Transverse colon (tissue), 4 donors: ENCODE measurements around the gene KIAA1958. TPM values are rescaled to one million over a fixed set of nuclear protein-coding genes. Genes with fewer than 3 reads are reported as not detected.

Source experiments
- DNase-seq: peaks from one replicate; pipeline ENCODE4 v3.0.0-alpha.2; 2019
- H3K27ac ChIP-seq, 4 donors: fragments of 200-600 bp; sonication (generic); 2 replicates each; pipeline ENCODE4 v1.5.1; 2016 to 2018; ENCODE audit warnings: inconsistent platforms in 4 of 4
- H3K27me3 ChIP-seq: fragments of 200-600 bp; sonication (generic); 2 replicates; pipeline ENCODE4 v1.5.1; 2017; ENCODE audit warnings: inconsistent platforms
- H3K36me3 ChIP-seq, 4 donors: fragments of 200-600 bp; sonication (generic); 2 replicates each; pipeline ENCODE4 v1.5.1; 2017 to 2019; ENCODE audit warnings: inconsistent platforms in 4 of 4
- H3K4me1 ChIP-seq, 4 donors: fragments of 200-600 bp; sonication (generic); 2 replicates each; pipeline ENCODE4 v1.5.1; 2017 to 2020; ENCODE audit warnings: inconsistent platforms in 4 of 4
- H3K4me3 ChIP-seq, 4 donors: fragments of 200-600 bp; sonication (generic); 1 replicate in 1 of 4; 2 replicates in 3 of 4; pipeline versions ENCODE4 v1.5.1 to v1.6.1; 2017 to 2019; ENCODE audit warnings: inconsistent platforms in 4 of 4
- H3K9me3 ChIP-seq, 2 donors: fragments of 200-600 bp; sonication (generic); 2 replicates each; pipeline ENCODE4 v1.5.1; 2017 to 2019; ENCODE audit warnings: inconsistent platforms in 2 of 2
- CTCF ChIP-seq, 5 experiments: fragments of 200-600 bp in 3 of 5; fragments of 450-650 bp in 2 of 5; sonication (generic) in 3 of 5; IDR thresholded peaks; 1 replicate in 2 of 5; 2 replicates in 3 of 5; pipeline ENCODE4 v1.5.1; 2016 to 2017; ENCODE audit warnings: antibody characterized with exemption in 5 of 5, inconsistent platforms in 3 of 5, mild to moderate bottlenecking in 2 of 5, moderate library complexity in 1 of 5
- EP300 ChIP-seq: sonication (generic); formaldehyde crosslinking; IDR thresholded peaks from one replicate; pipeline ENCODE4 v1.6.1; 2017; ENCODE audit warnings: antibody characterized with exemption, low read depth
- POLR2A ChIP-seq: fragments of 450-650 bp; IDR thresholded peaks from one replicate; pipeline ENCODE4 v1.6.1; 2016; ENCODE audit warnings: antibody characterized with exemption, mild to moderate bottlenecking, moderate library complexity
- POLR2AphosphoS5 ChIP-seq, 3 donors: sonication (generic); formaldehyde crosslinking; IDR thresholded peaks; one replicate each; pipeline ENCODE4 v1.6.1; 2016; ENCODE audit warnings: antibody characterized with exemption in 3 of 3
- whole genome bisulfite sequencing, 2 donors: methylation state at CpG; one replicate each; pipeline ENCODE4 v1.1.5; 2018; ENCODE audit warnings: low coverage in 1 of 2; 5-methylcytosine and 5-hydroxymethylcytosine counted together
- in situ Hi-C, 4 donors: fragments of 200-750 bp; cut with MboI; loops; one replicate each; pipeline versions ENCODE4 v1.15.0 to v1.15.1; 2017; ENCODE audit warnings: low sequenced_read_pairs in 3 of 4, low pct_ligation_motif_present in 1 of 4, low pct_unique_long_range_greater_than_20kb in 1 of 4
- intact Hi-C: fragments of 100-400 bp; cut with DNase I; formaldehyde crosslinking; loops from one replicate; pipeline ENCODE4 v1.15.1; 2023; ENCODE audit warnings: low total_unique reads
- total RNA-seq, 4 donors: library from RNA; depleted of rRNA; stranded (reverse); fragments of >200 nt; gene quantifications; one replicate each; pipeline ENCODE4 v1.1.0, GENCODE V29; 2016

Gene KIAA1958
- total RNA-seq, 4 donors from 2014 or later, result 5.0 to 12.4 (median 9.4) TPM

- Histone ChIP-seq H3K27me3 (no peaks in the 10 kb centered on the region), H3K36me3 (no peaks in the 10 kb centered on the region), H3K4me1 (no peaks in the 10 kb centered on the region), H3K27ac (no peak overlapping the region), H3K9me3 (no peaks in the 10 kb centered on the region), H3K4me3 (no peak overlapping the region)
- in situ Hi-C loops, result no loop called here
- no peak for TF ChIP-seq POLR2AphosphoS5 (IDR thresholded peaks at IDR 0.05)
- no peak for TF ChIP-seq CTCF (IDR thresholded peaks at IDR 0.05)
- no peak for DNase-seq
- intact Hi-C loops, result no loop called here
Observed at GRCh38 chr9:112479221-112479620, 7.4 kb upstream of the KIAA1958 start.

GRCh38 chr9:112484607-112485006, 2.0 kb upstream of the KIAA1958 start:
- no peak overlapping the region for H3K27ac ChIP-seq
- intact Hi-C loops (loop anchor here (10.0 kb wide), 1 partner anchor 230 kb away; the partner anchor contains the start of gene INIP), in situ Hi-C loops (no loop called here)
- no peaks in the 10 kb centered on the region for H3K27me3 ChIP-seq
- WGBS, 2 donors, result 75 to 85% methylated on average over 2 of the region's 2 CpGs
- no peak overlapping the region for H3K4me3 ChIP-seq
- peaks cover 0 to 9% (median 3%) of the 10 kb centered on the region in 4 donors for H3K4me1 ChIP-seq
- no peaks in the 10 kb centered on the region for H3K9me3 ChIP-seq
- DNase-seq, result no peak
- TF ChIP-seq EP300, result no peak
- no peak for TF ChIP-seq POLR2A
- no peak for TF ChIP-seq CTCF (IDR thresholded peaks at IDR 0.05)
- no peak for TF ChIP-seq POLR2AphosphoS5 (IDR thresholded peaks at IDR 0.05)
- no peaks in the 10 kb centered on the region for H3K36me3 ChIP-seq

GRCh38 chr9:112485574-112485973, 1.1 kb upstream of the KIAA1958 start:
- WGBS, 2 donors, result 81 to 84% methylated on average over 3 of the region's 3 CpGs
- no peak overlapping the region for H3K27ac ChIP-seq

More at GRCh38 chr9:112485574-112485973, 1.1 kb upstream of the KIAA1958 start:
- intact Hi-C loops (loop anchor here (10.0 kb wide), 1 partner anchor 229 kb away; the partner anchor contains the start of gene INIP), in situ Hi-C loops (no loop called here)
- Histone ChIP-seq H3K4me3 (peak overlapping the region in 1 of 4 donors; percentile 89), H3K9me3 (no peaks in the 10 kb centered on the region), H3K4me1 (peaks cover 0 to 9% (median 3%) of the 10 kb centered on the region in 4 donors), H3K27me3 (no peaks in the 10 kb centered on the region), H3K36me3 (no peaks in the 10 kb centered on the region)
- no peak for DNase-seq
- no peak for TF ChIP-seq CTCF (IDR thresholded peaks at IDR 0.05)
- TF ChIP-seq POLR2AphosphoS5 (IDR thresholded peaks at IDR 0.05), result no peak
- no peak for TF ChIP-seq EP300
- TF ChIP-seq POLR2A, result no peak
